HEK293T (cell line): ENCODE results near the gene CSGALNACT2.

Source experiments
- BHLHE40 ChIP-seq: fragments of 450-650 bp; IDR thresholded peaks from 2 replicates; pipeline ENCODE4 v1.6.1; 2016; ENCODE audit warnings: mild to moderate bottlenecking, moderate library complexity, borderline replicate concordance
- ELF4 ChIP-seq: fragments of 450-650 bp; IDR thresholded peaks from 2 replicates; pipeline ENCODE4 v1.6.1; 2017; ENCODE audit warnings: antibody characterized with exemption
- FOXK2 ChIP-seq: fragments of 450-650 bp; IDR thresholded peaks from 2 replicates; pipeline ENCODE4 v1.6.1; 2016; ENCODE audit warnings: mild to moderate bottlenecking
- HDGF ChIP-seq: fragments of 450-650 bp; IDR thresholded peaks from 2 replicates; pipeline ENCODE4 v1.6.1; 2017; ENCODE audit warnings: antibody characterized with exemption, borderline replicate concordance
- L3MBTL2 ChIP-seq: fragments of 450-650 bp; conservative IDR thresholded peaks from 2 replicates; pipeline ENCODE4 v1.6.1; 2016; ENCODE audit warnings: mild to moderate bottlenecking
- LEF1 ChIP-seq: fragments of 450-650 bp; IDR thresholded peaks from 2 replicates; pipeline ENCODE4 v1.6.1; 2017; ENCODE audit warnings: mild to moderate bottlenecking, borderline replicate concordance
- SP1 ChIP-seq: fragments of 450-650 bp; IDR thresholded peaks from 2 replicates; pipeline ENCODE4 v1.6.1; 2017
- SUZ12 ChIP-seq: fragments of 450-650 bp; IDR thresholded peaks from 2 replicates; pipeline ENCODE4 v1.6.1; 2016; ENCODE audit warnings: mild to moderate bottlenecking
- ZNF384 ChIP-seq: fragments of 450-650 bp; IDR thresholded peaks from 2 replicates; pipeline ENCODE4 v1.6.1; 2016

- TF ChIP-seq ZNF384, result no peak
- TF ChIP-seq SP1, result no peak
- no peak for TF ChIP-seq ELF4
- no peak for TF ChIP-seq FOXK2
- no peak for TF ChIP-seq LEF1
- TF ChIP-seq HDGF, result no peak
- TF ChIP-seq SUZ12, result no peak
- no peak for TF ChIP-seq BHLHE40
- no peak for TF ChIP-seq L3MBTL2
Observed at GRCh38 chr10:43212043-43212721, 73.9 kb downstream of the CSGALNACT2 start.
